ENCODE measurements around the gene C20orf141.
A peak's percentile ranks its signal among the peaks of the same experiment; 100 is the strongest.

DNA sequence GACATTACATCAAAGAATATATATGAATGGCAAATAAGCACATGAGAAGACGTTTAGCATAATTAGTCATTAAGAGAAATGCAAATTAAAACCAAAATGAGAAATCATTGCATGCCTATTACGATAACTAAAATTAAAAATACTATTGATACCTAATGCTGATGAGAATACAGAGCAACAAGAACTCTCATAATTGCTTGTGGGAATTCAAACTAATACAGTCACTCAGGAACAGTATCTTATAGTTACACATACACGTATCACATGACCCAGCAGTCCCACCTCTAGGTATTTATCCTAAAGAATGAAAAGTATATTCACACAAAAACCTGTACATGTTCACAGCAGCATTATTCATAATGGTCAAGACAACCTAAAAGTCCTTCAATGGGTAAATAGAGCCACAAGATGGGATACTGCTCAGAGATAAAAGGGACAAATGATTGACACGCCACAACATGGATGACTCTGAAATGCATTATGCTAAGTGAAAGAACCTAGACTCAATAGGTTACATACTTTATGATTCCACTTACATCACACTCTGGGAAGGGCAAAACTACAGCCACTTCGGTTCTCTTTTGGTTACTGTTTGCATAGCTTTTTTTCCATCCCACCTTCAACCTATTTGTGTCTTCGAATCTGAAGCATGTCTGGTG lies 30.8 kb upstream of the C20orf141 start:
- TF ChIP-seq, protein P1, sequence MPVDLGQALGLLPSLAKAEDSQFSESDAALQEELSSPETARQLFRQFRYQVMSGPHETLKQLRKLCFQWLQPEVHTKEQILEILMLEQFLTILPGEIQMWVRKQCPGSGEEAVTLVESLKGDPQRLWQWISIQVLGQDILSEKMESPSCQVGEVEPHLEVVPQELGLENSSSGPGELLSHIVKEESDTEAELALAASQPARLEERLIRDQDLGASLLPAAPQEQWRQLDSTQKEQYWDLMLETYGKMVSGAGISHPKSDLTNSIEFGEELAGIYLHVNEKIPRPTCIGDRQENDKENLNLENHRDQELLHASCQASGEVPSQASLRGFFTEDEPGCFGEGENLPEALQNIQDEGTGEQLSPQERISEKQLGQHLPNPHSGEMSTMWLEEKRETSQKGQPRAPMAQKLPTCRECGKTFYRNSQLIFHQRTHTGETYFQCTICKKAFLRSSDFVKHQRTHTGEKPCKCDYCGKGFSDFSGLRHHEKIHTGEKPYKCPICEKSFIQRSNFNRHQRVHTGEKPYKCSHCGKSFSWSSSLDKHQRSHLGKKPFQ (tag by site-specific recombination; IDR thresholded peaks at IDR 0.05), result no peak
- TF ChIP-seq ZNF24 (tag by site-specific recombination; IDR thresholded peaks at IDR 0.05) (no peak), ZFP37 (tag by site-specific recombination; IDR thresholded peaks at IDR 0.05) (no peak), ZNF2 (tag by site-specific recombination; IDR thresholded peaks at IDR 0.05) (no peak), BCL11A (tag by site-specific recombination; IDR thresholded peaks at IDR 0.05; ENCODE audit: low read depth) (no peak), ZSCAN30 (tag by site-specific recombination; IDR thresholded peaks at IDR 0.05) (no peak), ZNF114 (tag by site-specific recombination; IDR thresholded peaks at IDR 0.05) (no peak), OVOL3 (tag by site-specific recombination; IDR thresholded peaks at IDR 0.05) (no peak), ZNF621 (tag by site-specific recombination; IDR thresholded peaks at IDR 0.05) (no peak), ZNF555 (tag by site-specific recombination; conservative IDR thresholded peaks at IDR 0.05) (no peak)
- TF ChIP-seq, protein P2, sequence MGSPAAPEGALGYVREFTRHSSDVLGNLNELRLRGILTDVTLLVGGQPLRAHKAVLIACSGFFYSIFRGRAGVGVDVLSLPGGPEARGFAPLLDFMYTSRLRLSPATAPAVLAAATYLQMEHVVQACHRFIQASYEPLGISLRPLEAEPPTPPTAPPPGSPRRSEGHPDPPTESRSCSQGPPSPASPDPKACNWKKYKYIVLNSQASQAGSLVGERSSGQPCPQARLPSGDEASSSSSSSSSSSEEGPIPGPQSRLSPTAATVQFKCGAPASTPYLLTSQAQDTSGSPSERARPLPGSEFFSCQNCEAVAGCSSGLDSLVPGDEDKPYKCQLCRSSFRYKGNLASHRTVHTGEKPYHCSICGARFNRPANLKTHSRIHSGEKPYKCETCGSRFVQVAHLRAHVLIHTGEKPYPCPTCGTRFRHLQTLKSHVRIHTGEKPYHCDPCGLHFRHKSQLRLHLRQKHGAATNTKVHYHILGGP (tag by site-specific recombination; IDR thresholded peaks at IDR 0.05), result no peak
- TF ChIP-seq, protein P3, sequence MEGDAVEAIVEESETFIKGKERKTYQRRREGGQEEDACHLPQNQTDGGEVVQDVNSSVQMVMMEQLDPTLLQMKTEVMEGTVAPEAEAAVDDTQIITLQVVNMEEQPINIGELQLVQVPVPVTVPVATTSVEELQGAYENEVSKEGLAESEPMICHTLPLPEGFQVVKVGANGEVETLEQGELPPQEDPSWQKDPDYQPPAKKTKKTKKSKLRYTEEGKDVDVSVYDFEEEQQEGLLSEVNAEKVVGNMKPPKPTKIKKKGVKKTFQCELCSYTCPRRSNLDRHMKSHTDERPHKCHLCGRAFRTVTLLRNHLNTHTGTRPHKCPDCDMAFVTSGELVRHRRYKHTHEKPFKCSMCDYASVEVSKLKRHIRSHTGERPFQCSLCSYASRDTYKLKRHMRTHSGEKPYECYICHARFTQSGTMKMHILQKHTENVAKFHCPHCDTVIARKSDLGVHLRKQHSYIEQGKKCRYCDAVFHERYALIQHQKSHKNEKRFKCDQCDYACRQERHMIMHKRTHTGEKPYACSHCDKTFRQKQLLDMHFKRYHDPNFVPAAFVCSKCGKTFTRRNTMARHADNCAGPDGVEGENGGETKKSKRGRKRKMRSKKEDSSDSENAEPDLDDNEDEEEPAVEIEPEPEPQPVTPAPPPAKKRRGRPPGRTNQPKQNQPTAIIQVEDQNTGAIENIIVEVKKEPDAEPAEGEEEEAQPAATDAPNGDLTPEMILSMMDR (tag by site-specific recombination; IDR thresholded peaks at IDR 0.05), result no peak
- TF ChIP-seq, protein P4, sequence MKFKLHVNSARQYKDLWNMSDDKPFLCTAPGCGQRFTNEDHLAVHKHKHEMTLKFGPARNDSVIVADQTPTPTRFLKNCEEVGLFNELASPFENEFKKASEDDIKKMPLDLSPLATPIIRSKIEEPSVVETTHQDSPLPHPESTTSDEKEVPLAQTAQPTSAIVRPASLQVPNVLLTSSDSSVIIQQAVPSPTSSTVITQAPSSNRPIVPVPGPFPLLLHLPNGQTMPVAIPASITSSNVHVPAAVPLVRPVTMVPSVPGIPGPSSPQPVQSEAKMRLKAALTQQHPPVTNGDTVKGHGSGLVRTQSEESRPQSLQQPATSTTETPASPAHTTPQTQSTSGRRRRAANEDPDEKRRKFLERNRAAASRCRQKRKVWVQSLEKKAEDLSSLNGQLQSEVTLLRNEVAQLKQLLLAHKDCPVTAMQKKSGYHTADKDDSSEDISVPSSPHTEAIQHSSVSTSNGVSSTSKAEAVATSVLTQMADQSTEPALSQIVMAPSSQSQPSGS (tag by site-specific recombination; IDR thresholded peaks at IDR 0.05; ENCODE audit: low read depth), result no peak
- TF ChIP-seq, protein P5, sequence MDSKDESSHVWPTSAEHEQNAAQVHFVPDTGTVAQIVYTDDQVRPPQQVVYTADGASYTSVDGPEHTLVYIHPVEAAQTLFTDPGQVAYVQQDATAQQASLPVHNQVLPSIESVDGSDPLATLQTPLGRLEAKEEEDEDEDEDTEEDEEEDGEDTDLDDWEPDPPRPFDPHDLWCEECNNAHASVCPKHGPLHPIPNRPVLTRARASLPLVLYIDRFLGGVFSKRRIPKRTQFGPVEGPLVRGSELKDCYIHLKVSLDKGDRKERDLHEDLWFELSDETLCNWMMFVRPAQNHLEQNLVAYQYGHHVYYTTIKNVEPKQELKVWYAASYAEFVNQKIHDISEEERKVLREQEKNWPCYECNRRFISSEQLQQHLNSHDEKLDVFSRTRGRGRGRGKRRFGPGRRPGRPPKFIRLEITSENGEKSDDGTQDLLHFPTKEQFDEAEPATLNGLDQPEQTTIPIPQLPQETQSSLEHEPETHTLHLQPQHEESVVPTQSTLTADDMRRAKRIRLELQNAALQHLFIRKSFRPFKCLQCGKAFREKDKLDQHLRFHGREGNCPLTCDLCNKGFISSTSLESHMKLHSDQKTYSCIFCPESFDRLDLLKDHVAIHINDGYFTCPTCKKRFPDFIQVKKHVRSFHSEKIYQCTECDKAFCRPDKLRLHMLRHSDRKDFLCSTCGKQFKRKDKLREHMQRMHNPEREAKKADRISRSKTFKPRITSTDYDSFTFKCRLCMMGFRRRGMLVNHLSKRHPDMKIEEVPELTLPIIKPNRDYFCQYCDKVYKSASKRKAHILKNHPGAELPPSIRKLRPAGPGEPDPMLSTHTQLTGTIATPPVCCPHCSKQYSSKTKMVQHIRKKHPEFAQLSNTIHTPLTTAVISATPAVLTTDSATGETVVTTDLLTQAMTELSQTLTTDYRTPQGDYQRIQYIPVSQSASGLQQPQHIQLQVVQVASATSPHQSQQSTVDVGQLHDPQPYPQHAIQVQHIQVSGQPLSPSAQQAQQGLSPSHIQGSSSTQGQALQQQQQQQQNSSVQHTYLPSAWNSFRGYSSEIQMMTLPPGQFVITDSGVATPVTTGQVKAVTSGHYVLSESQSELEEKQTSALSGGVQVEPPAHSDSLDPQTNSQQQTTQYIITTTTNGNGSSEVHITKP (tag by site-specific recombination; IDR thresholded peaks at IDR 0.05), result peak; percentile 58
